Suppressor macrophage treated with lipopolysaccharide for 4 hours (primary cell): ENCODE measurements around the gene TRIM66.

Experiments
- DNase-seq: peaks from one replicate; pipeline ENCODE4 v3.0.0-alpha.2; 2020

TRIM66 gene

DNA sequence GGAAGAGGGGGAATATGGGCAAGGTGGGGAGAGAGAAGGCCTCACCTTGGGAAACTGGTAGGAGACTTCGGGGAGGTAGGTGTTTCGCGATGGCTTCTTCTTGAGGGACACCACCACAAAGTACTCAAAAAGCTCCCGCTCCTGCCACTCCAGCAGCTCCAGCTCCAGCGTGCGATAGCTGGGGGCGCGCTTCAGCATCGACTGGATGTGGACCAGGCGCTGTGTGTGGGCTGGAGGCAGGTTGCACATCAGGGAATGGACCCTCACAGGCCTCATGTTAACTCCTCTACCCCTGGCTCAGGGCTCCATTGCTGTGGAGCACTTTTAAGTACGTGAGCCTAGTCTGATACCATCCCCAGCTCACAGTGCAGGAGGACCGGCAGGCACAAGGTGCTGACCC lies 30.0 kb upstream of the TRIM66 start:
- no peak for DNase-seq

- no peak for DNase-seq
These were observed 29.5 kb upstream of the TRIM66 start for GRCh38 chr11:8711895-8712442.

DNA sequence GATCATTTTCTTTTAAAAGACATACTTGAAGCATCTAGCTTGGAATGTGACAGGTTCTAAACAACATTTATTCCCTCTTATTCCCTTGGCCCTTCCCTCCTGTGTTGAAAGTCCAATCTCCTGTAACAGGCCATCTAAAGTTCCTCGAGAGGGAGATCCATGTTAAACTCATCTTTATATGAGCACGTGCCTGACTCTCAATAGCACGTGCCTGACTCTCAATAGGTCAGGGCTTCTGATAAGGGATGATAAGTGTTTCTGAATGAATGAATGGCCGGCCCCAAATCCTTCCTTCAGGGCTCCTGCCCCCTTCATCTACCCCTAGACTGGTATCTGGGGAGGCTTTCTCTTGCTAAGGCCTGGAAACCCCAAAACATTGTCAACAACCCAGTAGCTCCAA lies 27.3 kb upstream of the TRIM66 start:
- no peak for DNase-seq

DNA sequence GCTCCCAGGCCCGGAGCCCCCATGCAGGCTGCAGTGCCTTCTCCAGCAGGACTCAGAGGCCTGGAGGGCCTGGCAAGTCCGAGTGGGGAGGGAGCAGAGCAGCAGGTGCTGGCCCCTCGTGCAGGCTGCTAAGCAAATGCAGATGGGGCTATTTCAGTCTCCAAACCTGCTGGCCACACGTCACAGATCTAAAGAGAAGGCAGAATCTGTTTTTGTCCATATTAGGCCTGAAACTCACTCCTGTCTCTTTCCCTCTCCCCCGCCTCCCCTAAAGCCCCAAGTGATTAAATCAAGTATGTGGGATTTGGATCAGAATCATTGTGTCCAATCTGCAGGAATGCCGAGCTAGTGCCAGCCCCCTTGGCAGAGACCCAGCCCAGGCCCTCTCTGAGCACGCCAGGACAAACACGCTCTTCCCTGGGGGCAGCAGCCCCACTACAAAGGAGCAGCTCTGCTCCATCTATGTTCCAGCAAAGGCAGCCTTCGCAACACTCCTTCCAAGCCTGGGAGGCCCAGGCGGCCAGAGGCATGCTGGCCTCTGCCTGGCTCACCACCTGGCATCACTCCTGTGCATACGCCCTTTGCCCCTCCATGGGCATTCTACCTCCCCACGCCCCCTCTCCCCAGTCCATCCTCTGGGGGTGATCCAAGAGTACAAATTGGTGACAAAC lies 26.7 kb upstream of the TRIM66 start:
- no peak for DNase-seq

DNA sequence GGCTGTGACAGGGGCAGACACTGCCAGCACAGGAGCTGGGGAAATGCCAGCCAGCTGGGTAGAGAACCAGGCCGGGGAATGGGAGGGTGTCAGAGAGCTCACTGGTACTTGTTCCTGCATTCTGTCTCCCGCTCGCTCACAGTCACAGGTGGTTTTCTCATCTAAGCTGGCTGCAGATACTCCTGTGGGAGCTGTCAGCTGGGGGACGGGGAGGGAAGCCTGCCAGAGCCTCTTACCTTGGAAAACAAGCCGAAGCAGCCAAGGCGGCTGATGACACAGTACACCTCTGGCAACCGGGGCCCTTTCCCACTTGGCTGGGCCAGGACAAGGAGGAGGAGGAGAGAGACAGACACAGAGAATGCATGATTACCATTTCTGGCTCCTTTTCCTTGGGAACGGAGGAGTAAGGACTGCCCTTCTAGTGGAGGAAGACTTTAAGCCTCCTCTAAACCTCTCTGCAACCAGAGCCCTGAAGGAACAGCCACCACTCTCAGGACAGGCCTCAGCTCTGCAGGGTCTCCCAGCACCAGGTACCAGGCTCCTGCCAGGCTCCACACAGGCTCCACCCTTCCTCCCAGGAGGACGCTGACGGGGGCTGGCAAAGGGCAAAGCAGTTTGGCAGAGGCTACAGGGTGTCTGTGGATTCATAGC lies 25.2 kb upstream of the TRIM66 start:
- DNase-seq = no peak

DNA sequence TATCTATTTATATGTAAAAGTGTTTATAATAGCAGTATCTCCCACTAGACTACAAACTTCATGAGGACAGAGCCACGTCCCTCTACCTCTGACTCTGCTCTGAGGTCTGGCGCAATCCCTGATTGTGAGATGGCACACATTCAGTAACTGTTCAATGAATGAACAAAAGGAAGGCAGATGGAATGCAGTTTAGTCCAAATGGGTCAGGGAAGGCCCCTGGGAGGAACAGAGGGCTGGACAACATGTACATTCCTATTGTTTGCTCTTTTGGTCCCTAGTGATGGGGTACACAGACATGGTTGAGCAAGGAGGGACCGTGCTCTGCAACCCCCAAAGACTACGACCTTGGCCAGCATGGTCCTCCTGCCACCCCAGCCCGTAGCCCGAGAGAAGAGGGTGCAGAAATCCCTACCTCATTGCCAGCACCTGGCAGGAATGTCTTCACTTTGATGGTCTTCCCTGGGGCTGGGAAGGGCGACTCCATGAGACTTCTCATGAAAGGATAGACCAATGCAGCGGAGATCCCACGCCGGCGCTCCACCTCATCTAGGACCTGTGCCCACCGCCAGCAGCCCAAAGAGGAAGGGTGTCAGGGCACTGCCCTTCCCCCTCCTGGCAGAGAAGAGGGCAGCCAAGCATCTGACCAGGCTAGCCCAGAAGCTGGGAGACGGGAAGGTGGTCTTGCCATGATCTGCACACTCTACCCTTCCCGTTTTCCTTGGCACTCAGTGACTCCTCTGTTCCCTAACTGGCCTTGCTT lies 24.4 kb upstream of the TRIM66 start:
- DNase-seq = no peak

DNA sequence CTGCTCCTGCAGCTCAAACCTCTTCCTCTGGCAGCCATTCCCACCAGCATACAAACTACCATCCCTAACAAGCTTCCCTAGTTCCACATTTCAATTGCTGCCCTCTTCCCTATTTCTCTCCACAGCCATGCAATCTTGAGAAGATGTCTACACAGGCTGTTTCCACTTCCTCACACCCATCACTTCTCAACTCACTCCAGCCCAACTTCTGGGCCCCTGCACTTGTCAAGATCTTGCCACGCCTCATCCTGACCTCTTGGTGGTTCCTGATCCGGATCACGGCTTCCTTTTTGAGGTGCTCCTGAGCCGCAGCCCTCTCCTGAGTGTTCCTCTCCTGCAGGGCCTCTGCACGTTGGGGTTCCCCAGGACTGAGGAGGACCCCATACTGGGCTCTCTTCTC lies 22.7 kb upstream of the TRIM66 start:
- DNase-seq = peak; percentile 62

- no peak for DNase-seq
These were observed 21.7 kb upstream of the TRIM66 start for GRCh38 chr11:8704136-8704535.

- no peak for DNase-seq
These were observed 20.1 kb upstream of the TRIM66 start for GRCh38 chr11:8702598-8702915.

DNA sequence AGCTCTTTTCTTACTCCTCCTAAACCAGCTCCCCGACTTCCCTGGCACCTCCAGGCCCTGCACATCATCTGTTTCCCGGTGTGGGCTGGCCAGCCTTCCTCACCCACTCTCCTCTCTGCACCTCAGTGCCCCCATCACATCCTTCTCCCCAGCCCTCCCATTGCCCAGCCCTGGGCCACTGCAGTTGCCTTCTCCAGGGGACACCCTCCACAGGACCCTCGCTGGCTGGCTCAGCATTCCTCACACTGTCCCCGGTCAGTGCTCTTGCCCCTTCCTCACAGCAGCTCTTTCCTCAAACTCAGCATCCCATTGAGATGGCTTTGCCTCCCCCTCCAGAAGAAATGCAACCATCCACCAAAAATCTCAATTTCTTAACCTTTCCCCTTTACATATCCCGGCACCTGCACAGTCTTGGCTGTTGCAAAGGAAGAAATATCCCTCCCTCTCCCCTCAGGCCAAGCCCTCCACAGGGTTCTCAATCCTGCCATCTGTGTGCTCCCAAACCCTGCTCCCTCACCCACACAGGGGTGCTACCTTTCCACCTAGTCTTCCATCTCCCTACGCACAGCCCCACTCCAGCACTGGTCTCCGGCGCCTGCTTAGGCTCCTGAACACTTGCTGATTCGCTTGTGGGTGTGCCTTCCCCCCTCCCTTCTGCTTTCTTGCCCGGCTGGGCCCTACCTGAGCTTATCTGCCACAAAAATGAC lies 19.6 kb upstream of the TRIM66 start:
- DNase-seq = no peak

- DNase-seq = peak; percentile 34
These were observed 17.4 kb upstream of the TRIM66 start for GRCh38 chr11:8699903-8700302.

GRCh38 chr11:8698917-8699441 lies 16.5 kb upstream of the TRIM66 start:
- DNase-seq = no peak

DNA sequence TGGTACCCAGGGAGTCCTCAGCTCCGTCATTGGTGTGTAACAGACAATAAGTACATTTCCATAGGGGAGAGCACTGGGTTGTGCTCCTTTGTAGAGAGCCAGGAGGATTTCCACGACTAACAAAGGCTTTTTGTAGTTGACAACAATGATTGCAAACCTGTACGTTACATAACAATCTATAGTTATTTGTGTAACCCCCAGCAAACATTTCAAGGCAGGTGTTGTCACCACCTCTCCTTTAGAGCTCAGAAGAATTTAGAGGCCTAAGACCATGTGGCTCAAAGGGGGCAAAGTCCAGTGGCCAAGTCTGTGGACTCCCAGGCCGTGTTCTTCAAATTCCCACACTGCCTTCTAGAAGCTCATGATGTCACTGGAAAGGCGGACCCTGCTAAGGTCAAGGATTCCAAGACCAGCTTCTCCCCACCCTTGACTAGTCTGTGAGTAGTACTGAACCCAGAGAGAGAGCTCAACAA lies 15.9 kb upstream of the TRIM66 start:
- no peak for DNase-seq

DNA sequence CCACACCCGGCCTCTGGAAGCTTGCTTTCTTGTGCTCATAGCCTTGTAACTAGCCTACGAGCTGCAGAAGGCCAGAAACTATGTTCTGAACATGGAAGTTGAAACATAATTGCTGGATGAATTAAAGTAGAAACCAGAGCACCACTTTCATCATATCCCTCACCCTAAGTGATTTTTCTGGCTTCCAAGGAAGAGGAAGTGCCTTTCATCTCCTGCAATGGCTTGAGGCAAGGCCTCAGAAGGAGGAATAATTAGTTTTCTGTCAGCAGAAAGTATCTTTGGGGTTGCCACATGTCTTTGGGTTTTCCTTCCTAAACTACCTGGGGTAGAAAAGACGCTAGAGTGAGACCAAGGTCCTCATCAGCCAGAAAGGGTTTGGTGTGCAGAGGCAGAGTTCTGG lies 14.6 kb upstream of the TRIM66 start:
- peak; percentile 23 for DNase-seq

DNA sequence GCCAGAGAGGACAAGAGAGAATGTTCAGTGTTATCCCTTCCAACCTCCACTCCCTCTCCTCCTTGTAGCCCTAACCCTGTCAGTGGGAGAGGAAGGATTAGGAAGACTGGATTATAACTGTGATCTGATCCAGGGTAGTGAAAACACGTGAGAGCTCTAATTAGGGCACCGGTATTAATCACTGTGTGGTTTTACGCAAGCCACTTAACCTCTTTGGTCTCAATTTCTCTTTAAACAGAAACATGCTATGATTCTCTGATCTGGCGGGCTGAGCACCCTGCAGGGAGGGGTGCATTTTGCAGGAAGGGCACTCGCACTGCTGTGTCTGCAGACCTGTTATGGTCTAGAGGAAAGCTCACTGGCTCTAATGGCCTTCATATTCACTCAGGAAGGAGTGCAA lies 11.7 kb upstream of the TRIM66 start:
- DNase-seq = no peak

- no peak for DNase-seq
These were observed 11.1 kb upstream of the TRIM66 start for GRCh38 chr11:8693555-8693954.

DNA sequence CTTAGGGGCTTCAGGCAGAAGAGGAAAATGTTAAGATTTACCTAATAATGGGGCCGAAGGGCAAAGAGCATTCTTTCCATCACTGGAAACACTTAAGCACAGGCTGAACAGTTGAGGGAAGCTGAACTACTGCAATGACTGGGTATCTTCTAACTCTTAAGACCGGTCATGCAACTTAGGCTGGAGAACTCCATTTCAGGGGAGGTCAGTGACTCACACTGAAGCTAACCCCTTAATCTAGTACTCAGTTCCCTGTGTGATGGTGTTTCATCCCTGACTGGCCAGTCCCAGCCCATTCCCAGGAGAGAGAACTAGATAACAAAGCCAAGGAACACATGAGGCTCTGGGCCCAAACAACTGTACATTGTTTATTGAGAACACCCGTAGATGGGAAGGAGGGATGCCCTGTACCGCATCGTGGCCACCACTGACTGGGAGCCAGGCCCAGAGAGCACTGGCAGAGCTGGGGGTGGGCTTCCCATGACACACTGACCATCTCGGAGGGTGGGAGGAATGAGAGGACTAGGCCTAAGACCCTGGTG lies 10.6 kb upstream of the TRIM66 start:
- no peak for DNase-seq

- DNase-seq = no peak
These were observed 10.0 kb upstream of the TRIM66 start for GRCh38 chr11:8692417-8692816.

- no peak for DNase-seq
These were observed 9.1 kb upstream of the TRIM66 start for GRCh38 chr11:8691601-8692000.

GRCh38 chr11:8690374-8691342 lies 8.2 kb upstream of the TRIM66 start:
- no peak for DNase-seq

DNA sequence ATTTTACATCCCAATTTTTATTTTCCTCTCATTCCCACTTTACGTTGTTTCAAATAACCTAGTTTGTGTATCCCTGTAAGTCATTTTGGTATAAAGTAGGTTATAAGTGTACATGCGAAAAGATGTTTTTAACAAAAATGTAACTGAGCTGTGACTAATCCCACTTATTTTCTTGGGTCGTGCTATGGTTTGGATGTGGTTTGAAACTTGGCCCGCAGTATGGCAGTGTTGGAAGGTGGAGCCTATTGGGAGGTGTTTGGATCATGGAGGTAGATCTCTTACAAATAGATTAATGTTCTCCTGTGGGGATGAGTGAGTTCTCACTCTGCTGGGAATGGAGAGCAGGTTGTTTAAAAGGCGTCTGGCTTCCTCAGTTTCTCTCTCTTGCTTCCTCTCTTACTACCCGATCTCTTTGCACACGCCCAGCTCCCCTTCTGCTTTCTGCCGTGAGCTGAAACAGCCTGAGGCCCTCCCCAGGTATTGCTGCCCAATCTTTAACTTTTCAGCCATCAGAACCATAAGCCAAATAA lies 7.3 kb upstream of the TRIM66 start:
- no peak for DNase-seq
